ENCODE results near the gene CRYGS. TPM values are rescaled to one million over a fixed set of nuclear protein-coding genes. Genes with fewer than 3 reads are reported as not detected.

The CRYGS gene
- total RNA-seq, 1 experiment from 2014 or later, result 4.3 TPM

DNA sequence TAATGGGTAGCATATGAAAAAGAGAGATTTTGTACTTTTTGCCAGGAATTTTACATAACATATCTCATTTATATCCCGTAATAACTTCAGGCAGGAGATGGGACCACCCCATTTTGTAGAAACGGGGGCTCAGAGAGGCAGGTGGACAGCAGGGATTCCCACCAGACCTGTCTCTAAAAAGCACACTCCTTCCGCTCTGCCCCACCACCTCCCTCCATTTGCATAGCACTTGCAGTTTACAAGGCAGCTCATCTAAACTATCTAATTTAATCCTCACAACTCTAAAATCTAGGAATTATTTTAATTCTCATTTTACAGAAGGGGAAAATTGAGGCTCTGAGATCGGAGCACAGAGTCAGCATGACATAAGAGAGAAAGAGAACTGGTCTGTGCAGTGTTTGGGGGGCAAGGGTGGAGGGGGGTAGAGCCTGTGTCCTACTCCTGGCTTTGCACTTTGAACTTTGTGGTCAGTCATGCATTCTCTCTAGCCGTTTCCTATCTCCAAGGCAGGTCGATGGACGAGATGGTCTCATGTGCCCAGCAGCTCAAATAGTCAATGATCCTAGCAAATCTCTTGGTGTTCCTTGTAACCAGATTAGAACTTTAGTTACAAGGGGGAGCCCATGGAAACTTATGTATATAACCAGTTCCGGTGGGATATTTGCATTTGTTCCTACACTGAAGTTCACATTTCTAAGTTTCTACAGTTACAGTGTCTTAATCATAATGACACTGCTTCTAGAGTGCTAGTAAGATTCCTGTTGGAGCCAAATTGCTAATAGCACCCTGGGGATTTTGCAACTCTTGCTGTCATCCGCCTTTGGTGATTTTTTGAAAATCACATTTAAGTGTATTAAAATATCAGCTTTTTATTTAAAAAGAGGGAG, 18.6 kb downstream of the CRYGS start:
- ATAC-seq (no peak), DNase-seq (ENCODE audit: low read depth, low spot score) (no peak)
- Histone ChIP-seq H2AFZ (ENCODE audit: low read depth, low read length, poor library complexity, severe bottlenecking) (no peak overlapping the region), H3K36me3 (ENCODE audit: control insufficient read depth in 1 of 2, insufficient read depth in 2 of 2, low read length in 2 of 2) (no peaks in the 10 kb centered on the region), H4K20me1 (ENCODE audit: insufficient read depth) (no peaks in the 10 kb centered on the region), H3K9ac (ENCODE audit: low read length) (no peak overlapping the region), H3K4me2 (ENCODE audit: low read length) (no peak overlapping the region), H3K4me3 (replicated peaks in 1 of 2; ENCODE audit: low read depth in 1 of 2, low read length in 2 of 2) (no peak overlapping the region), H3K27me3 (ENCODE audit: insufficient read depth, low read length) (0 out of 2 replicates have a peak, but pooled peaks cover 12% of the 10 kb centered on the region), H3K9me2 (ENCODE audit: insufficient read depth) (no peaks in the 10 kb centered on the region), H3K9me3 (ENCODE audit: control insufficient read depth in 1 of 2, insufficient read depth in 1 of 2, low read depth in 1 of 2, low read length in 2 of 2) (no peaks in the 10 kb centered on the region), H3K4me1 (ENCODE audit: control insufficient read depth in 1 of 2, insufficient read depth in 2 of 2, low read length in 2 of 2) (no peaks in the 10 kb centered on the region), H3K79me2 (ENCODE audit: insufficient read depth, low read length) (no peaks in the 10 kb centered on the region), H3K27ac (ENCODE audit: low read depth, low read length) (no peak overlapping the region)
- ChIA-PET POLR2A (no interaction called here), CTCF (no interaction called here), RAD21 (ENCODE audit: low non-redundant PET in 1 of 2, low total read pairs in 2 of 2, uncharacterized antibody in 2 of 2, unreplicated experiment in 2 of 2) (no interaction called here)
- TF ChIP-seq CBX3 (IDR thresholded peaks at IDR 0.05; ENCODE audit: low read depth), result no peak
- no peak for TF ChIP-seq TCF7L2 (IDR thresholded peaks at IDR 0.05; ENCODE audit: borderline replicate concordance, extremely low read depth, insufficient read depth, insufficient read length)
- TF ChIP-seq, protein P1, sequence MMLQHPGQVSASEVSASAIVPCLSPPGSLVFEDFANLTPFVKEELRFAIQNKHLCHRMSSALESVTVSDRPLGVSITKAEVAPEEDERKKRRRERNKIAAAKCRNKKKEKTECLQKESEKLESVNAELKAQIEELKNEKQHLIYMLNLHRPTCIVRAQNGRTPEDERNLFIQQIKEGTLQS (IDR thresholded peaks at IDR 0.05), result no peak
- TF ChIP-seq EZH2phosphoT487 (IDR thresholded peaks at IDR 0.05; ENCODE audit: borderline replicate concordance), result no peak
- TF ChIP-seq CEBPB (IDR thresholded peaks at IDR 0.05; ENCODE audit: low read depth), result no peak
- intact Hi-C loops (cut with micrococcal nuclease), result no loop called here
- BruUV-seq (replicated peaks), result no TSS peak

DNA sequence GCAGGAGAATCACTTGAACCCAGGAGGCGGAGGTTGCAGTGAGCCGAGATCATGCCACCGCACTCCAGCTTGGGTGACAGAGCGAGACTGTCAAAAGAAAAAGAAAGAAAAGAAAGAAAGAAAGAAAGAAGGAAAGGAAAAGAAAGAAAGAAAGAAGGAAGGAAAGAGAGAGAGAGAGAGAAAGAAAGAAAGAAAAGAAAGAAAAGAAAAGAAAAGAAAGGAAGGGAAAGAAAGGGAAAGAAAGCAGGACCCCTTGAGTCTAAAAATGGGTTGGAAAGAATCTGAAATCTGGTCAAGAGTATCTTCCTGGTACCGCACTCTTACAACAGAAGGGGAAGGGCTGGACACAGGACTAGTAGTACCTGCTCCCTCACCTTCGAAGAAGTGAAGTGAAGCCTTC, 19.6 kb downstream of the CRYGS start:
- no peak for ATAC-seq
- no peaks in the 10 kb centered on the region for H3K36me3 ChIP-seq (ENCODE audit: control insufficient read depth in 1 of 2, insufficient read depth in 2 of 2, low read length in 2 of 2)
- H2AFZ ChIP-seq (ENCODE audit: low read depth, low read length, poor library complexity, severe bottlenecking), result no peak overlapping the region
- BruUV-seq (replicated peaks), result no TSS peak
- no peak overlapping the region for H3K9ac ChIP-seq (ENCODE audit: low read length)
- 0 out of 2 replicates have a peak, but pooled peaks cover 12% of the 10 kb centered on the region for H3K27me3 ChIP-seq (ENCODE audit: insufficient read depth, low read length)
- H3K9me3 ChIP-seq (ENCODE audit: control insufficient read depth in 1 of 2, insufficient read depth in 1 of 2, low read depth in 1 of 2, low read length in 2 of 2), result no peaks in the 10 kb centered on the region
- H3K79me2 ChIP-seq (ENCODE audit: insufficient read depth, low read length), result no peaks in the 10 kb centered on the region
- no peaks in the 10 kb centered on the region for H4K20me1 ChIP-seq (ENCODE audit: insufficient read depth)
- POLR2A ChIA-PET, result no interaction called here
- no peaks in the 10 kb centered on the region for H3K4me1 ChIP-seq (ENCODE audit: control insufficient read depth in 1 of 2, insufficient read depth in 2 of 2, low read length in 2 of 2)
- H3K4me2 ChIP-seq (ENCODE audit: low read length), result no peak overlapping the region
- no peak overlapping the region for H3K4me3 ChIP-seq (replicated peaks in 1 of 2; ENCODE audit: low read depth in 1 of 2, low read length in 2 of 2)
- intact Hi-C loops (cut with micrococcal nuclease), result no loop called here
- CTCF ChIA-PET, result no interaction called here
- H3K9me2 ChIP-seq (ENCODE audit: insufficient read depth), result no peaks in the 10 kb centered on the region
- H3K27ac ChIP-seq (ENCODE audit: low read depth, low read length), result no peak overlapping the region
- RAD21 ChIA-PET (ENCODE audit: low non-redundant PET in 1 of 2, low total read pairs in 2 of 2, uncharacterized antibody in 2 of 2, unreplicated experiment in 2 of 2), result no interaction called here
- no peak for DNase-seq (ENCODE audit: low read depth, low spot score)
- TF ChIP-seq CEBPB (IDR thresholded peaks at IDR 0.05; ENCODE audit: low read depth), result no peak
- TF ChIP-seq SRF (IDR thresholded peaks at IDR 0.05; ENCODE audit: low read depth), result no peak
- TF ChIP-seq EGR1 (IDR thresholded peaks at IDR 0.05; ENCODE audit: low read depth), result no peak
- TF ChIP-seq, protein P2, sequence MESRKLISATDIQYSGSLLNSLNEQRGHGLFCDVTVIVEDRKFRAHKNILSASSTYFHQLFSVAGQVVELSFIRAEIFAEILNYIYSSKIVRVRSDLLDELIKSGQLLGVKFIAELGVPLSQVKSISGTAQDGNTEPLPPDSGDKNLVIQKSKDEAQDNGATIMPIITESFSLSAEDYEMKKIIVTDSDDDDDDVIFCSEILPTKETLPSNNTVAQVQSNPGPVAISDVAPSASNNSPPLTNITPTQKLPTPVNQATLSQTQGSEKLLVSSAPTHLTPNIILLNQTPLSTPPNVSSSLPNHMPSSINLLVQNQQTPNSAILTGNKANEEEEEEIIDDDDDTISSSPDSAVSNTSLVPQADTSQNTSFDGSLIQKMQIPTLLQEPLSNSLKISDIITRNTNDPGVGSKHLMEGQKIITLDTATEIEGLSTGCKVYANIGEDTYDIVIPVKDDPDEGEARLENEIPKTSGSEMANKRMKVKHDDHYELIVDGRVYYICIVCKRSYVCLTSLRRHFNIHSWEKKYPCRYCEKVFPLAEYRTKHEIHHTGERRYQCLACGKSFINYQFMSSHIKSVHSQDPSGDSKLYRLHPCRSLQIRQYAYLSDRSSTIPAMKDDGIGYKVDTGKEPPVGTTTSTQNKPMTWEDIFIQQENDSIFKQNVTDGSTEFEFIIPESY (IDR thresholded peaks at IDR 0.05; ENCODE audit: extremely low read depth, insufficient replicate concordance, low read length), result no peak
- TF ChIP-seq SIN3A (IDR thresholded peaks at IDR 0.05; ENCODE audit: low read depth), result no peak
- TF ChIP-seq, protein P3, sequence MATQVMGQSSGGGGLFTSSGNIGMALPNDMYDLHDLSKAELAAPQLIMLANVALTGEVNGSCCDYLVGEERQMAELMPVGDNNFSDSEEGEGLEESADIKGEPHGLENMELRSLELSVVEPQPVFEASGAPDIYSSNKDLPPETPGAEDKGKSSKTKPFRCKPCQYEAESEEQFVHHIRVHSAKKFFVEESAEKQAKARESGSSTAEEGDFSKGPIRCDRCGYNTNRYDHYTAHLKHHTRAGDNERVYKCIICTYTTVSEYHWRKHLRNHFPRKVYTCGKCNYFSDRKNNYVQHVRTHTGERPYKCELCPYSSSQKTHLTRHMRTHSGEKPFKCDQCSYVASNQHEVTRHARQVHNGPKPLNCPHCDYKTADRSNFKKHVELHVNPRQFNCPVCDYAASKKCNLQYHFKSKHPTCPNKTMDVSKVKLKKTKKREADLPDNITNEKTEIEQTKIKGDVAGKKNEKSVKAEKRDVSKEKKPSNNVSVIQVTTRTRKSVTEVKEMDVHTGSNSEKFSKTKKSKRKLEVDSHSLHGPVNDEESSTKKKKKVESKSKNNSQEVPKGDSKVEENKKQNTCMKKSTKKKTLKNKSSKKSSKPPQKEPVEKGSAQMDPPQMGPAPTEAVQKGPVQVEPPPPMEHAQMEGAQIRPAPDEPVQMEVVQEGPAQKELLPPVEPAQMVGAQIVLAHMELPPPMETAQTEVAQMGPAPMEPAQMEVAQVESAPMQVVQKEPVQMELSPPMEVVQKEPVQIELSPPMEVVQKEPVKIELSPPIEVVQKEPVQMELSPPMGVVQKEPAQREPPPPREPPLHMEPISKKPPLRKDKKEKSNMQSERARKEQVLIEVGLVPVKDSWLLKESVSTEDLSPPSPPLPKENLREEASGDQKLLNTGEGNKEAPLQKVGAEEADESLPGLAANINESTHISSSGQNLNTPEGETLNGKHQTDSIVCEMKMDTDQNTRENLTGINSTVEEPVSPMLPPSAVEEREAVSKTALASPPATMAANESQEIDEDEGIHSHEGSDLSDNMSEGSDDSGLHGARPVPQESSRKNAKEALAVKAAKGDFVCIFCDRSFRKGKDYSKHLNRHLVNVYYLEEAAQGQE (IDR thresholded peaks at IDR 0.05; ENCODE audit: low read depth), result no peak
- TF ChIP-seq EZH2 (IDR thresholded peaks at IDR 0.05), result no peak
- no peak for TF ChIP-seq FOSL1 (IDR thresholded peaks at IDR 0.05; ENCODE audit: low read depth)
- no peak for TF ChIP-seq TCF7L2 (IDR thresholded peaks at IDR 0.05; ENCODE audit: borderline replicate concordance, extremely low read depth, insufficient read depth, insufficient read length)
- TF ChIP-seq EZH2phosphoT487 (IDR thresholded peaks at IDR 0.05; ENCODE audit: borderline replicate concordance), result no peak
- TF ChIP-seq ELF1 (IDR thresholded peaks at IDR 0.05; ENCODE audit: borderline replicate concordance, low read depth), result no peak

Data from HCT116 (cell line).